Right hindlimb (tissue), 1 donor: ENCODE results near the gene SLC9A9.
"Not testable (repeated sequence)": the region's sequence is repeated elsewhere in the genome, so short reads cannot be mapped to it uniquely, and the experiment has no call there.

Experiments used
- DNase-seq: peaks from one replicate; pipeline ENCODE4 v3.0.0-alpha.2; 2018

The SLC9A9 gene

DNA sequence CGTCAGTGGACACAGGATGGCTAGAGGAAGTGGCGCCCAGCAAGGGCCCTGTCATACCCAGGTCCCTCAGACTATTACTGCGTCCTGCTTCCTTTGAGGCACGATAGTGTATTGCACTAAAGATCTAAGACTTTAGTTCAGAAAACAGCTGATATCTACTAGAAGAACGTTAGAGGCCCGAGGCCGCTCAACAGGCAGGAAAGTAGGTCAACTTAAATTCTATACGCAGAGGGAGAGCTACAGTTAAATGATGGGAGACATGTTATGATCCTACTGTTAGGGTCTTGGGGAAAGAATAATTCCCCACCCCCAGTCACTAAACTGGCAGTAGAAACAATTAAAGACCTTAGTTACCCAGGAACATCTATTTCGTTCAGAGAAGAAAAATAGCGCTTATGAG, 410.9 kb downstream of the SLC9A9 start:
- no peak for DNase-seq

DNA sequence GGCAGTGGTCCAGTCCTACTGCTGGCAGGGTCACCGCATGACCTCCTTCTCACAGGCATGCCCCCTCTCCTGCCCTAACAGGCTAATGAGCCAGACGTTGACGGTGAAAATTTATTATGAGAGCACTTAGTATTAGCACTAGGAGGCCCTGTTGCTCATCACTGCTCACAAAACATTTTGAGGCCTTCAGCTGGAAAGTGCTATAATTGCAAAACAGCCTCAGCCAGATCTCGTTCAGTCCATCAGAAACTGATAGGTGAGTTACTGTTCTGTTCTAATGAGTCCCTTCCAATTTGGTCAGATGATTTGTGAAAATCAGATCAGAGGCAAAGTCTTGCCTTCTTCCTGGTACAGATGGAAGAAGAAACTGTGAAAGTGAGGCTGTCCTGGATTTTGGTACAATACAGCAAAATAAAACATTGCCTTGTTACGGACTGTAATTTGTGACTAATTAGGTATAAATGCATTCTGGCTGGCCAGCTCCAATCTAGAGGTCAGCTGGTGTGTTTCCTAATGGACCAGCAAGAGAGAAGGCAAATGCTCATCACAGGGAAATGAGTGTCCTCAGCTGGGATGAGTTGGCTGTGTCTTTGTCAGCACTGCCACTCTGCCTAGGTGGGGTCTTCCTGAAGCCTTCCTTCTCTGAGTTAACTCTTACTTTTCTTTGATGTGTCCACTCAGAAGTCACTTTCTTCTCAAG, 411.9 kb downstream of the SLC9A9 start:
- no peak for DNase-seq

DNA sequence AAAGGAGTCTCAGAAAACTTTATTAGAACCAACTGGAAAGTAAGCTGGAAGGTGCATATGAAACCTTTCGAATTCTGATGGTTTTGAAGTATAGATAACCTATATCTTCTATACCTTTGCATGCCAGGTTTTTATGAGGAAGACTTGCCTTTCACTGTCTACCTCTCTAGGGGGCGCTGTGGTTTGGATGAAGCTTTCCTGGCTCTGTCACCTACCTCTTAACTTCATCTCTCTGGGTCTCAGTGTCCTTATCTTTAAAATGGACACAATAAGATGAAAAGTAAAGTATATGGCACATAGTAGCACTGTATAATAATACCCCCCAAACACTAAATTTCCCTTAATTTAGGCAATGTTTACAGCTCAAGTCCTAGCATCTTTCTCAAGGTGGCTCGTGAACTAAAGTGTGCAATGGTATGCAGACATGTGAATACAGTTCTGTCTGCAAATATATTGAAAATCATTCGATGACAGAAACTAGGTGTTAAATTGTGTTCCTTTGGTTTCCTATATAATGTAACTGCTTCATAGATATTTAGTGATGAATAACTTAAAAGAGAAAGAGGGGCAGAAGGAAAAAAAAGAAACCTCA, 414.4 kb downstream of the SLC9A9 start:
- DNase-seq = no peak

DNA sequence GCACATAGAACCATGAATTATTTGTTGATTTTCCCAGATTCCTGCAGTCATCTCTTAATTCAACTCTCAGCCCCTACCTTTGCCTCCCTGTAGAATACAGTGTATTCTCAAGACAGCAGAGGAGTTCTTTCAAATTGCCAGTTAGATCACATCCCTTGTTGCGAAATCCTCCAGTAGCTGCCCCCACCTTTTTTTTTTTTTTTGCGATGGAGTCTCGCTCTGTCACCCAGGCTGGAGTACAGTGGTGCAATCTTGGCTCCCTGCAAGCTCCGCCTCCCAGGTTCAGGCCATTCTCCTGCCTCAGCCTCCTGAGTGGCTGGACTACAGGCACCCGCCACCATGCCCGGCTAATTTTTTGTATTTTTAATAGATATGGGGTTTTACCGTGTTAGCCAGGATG, 417.0 kb downstream of the SLC9A9 start:
- not testable (repeated sequence) for DNase-seq

- DNase-seq = no peak
Observed at GRCh38 chr3:143430568-143430967, 417.7 kb downstream of the SLC9A9 start.

- DNase-seq = no peak
Observed at GRCh38 chr3:143429628-143430514, 418.4 kb downstream of the SLC9A9 start.

DNA sequence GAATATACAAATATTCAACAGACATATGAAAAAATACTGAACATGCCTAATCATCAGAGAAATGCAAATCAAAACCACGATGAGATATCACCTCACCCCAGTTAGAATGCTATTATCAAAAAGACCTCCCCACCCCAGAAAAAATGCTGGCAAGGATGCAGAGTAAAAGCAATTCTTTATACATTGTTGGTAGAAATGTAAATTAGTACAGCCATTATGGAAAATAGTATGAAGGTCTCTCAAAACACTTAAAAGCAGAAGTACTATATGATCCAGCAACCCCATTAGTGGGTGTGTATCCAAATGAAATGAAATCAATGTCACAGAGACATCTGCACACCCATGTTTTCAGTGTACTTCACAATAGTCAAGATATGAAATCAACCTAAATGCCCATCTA, 420.0 kb downstream of the SLC9A9 start:
- no peak for DNase-seq

GRCh38 chr3:143427631-143428030, 420.6 kb downstream of the SLC9A9 start:
- DNase-seq = no peak

- no peak for DNase-seq
Observed at GRCh38 chr3:143424874-143425273, 423.4 kb downstream of the SLC9A9 start.

- no peak for DNase-seq
Observed at GRCh38 chr3:143421556-143421955, 426.7 kb downstream of the SLC9A9 start.

DNA sequence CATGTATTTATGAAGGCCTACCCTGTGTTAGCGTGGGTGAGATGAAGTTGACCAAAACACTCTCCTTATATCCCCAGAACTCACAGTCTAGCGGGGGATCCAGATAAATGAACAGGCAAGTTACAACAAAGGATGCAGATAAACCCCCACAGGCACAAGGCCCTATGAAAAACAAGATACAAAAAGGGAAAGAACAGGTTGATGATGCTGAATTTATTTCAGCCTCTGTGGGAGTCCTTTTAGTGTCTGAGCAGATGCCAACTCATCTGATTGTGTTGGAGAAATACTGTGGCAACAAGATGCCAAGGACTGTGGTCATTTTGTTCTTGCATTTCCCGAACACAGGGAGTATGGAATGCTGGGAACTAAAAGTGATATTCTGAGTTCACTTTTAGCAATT, 428.7 kb downstream of the SLC9A9 start:
- DNase-seq = no peak

- DNase-seq = no peak
Observed at GRCh38 chr3:143418391-143418790, 429.9 kb downstream of the SLC9A9 start.

DNA sequence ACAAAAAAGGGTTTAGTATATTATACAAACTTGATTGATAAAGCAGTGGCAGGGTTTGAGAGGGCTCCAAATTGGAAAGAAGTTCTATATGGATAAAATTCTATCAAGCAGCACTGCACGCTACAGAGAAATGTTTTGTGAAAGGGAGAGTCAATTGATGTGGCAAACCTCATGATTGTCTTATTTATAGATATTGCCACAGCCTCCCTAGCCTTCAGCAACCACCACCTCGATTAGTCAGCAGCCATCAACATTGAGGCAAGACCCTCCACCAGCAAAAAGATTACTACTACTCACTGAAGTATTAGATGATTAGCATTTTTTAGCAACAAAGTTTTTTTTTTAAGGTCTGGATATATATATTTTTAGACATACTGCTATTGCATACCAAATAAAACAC, 432.0 kb downstream of the SLC9A9 start:
- DNase-seq = no peak

- DNase-seq = no peak
Observed at GRCh38 chr3:143414571-143415253, 433.6 kb downstream of the SLC9A9 start.

GRCh38 chr3:143413372-143413771, 434.9 kb downstream of the SLC9A9 start:
- DNase-seq = no peak

DNA sequence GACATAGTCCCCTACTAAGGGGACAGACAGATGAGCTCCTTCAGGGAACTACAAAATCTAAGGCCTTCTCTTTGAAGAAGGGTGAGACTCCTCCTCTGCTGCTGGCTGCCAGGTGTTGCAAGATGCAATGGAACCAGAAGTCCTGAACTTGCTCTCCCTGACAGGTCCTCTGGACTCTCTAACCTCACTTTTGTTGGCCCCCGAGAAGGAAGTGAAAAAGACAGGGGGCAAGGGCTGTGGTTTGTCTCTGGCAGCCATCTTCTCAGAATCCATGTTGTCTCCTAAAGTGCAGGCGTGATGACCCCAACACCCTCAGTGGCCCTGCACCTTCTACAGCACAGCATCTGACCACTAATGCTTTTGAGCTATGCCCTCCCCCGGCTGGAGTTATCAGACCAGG, 436.2 kb downstream of the SLC9A9 start:
- DNase-seq = no peak

- no peak for DNase-seq
Observed at GRCh38 chr3:143410259-143410658, 438.0 kb downstream of the SLC9A9 start.

DNA sequence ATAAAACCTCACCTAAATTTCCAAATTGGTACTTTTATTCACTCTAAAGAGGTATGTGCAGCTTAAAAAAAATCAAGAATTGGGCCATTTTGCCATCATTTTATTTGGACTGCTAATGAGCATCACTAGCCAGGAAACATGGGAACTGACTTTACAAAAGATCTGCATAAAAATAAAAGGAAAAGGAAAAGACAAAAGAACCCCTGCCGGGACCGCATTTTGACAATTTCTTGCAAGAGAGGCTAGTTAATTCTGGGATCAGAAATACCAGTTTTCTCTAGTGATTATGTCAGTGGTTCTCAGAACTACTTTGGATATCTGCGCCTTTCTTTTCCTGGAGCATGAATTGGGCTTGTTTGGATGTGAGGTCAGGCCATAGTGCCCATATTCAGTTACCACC, 439.5 kb downstream of the SLC9A9 start:
- no peak for DNase-seq

DNA sequence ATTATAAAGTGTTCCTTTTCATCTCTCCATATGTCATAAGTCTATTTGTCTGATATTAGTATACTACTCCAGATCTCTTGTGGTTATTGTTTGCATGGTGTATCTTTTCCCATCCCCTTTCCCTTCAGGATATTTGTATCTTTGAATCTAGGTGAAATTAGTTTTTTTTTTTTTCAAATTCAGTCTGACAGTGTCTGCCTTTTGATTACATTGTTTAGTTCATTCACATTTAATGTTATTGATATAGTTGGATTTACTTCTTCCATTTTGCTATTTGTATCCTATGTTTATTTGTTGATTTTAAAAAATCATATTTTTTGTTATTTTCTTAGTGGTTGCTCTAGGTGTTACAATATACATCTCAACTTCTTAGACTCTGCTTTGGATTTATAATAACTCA, 445.7 kb downstream of the SLC9A9 start:
- no peak for DNase-seq

DNA sequence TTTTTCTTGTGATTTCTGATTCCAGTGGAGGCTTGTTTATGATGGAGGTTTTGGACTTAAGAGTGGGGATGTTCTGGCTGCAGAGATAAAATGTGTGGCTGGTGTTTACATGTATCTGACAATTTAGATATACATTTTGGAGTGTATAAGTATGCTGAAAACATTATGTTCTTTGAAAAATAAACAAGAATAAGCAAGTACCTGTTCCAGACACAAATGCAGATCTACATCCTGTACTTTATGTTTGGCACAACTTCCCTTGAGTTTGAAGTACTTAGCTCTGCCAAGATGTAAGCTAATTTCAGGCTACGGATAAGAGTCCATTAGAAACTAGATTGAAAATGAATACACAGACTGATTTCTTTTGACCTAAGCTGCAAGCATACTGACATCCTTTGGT, 451.5 kb downstream of the SLC9A9 start:
- DNase-seq = no peak

DNA sequence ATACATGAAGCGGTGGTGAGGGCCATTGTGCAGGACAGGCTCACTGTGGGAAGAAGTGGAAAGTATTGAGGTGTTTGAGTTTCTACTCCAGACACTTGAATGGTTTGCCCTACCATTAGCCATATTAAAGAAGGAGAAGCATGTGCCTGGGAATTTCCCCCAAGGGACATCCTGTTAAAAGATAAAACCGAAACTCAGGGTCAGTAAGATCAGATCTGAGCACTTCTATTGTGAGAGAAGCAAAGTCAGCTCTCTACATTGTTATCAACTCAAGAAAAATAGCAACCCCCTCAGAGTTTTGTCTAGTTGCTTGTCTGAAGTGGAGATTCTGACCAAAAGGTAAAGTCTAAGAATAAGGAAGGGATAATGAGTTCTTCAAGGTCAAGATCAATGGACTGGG, 458.9 kb downstream of the SLC9A9 start:
- no peak for DNase-seq

- no peak for DNase-seq
Observed at GRCh38 chr3:143387425-143387824, 460.8 kb downstream of the SLC9A9 start.

DNA sequence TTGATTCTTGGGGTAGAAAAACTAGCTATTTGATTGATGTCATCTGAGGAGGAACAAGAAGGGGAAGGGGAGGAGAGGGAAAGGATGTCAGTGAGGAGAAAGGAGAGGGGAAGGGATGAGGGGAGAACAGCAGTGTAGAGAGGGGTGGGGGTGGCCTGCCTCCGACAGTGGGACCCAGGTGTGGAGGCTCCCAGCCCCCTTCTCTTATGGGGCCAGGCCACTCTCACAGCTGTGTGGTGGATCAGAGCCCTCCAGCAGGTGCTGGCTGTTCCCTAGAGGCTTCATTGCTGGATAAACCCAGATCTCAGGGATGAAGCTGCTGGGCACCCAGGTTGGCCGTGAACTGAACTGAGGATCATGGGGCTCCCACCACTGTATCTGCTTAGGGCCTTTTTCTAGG, 464.2 kb downstream of the SLC9A9 start:
- DNase-seq = no peak
